ENCODE measurements around the gene ATP8A2.

ATP8A2 gene

DNA sequence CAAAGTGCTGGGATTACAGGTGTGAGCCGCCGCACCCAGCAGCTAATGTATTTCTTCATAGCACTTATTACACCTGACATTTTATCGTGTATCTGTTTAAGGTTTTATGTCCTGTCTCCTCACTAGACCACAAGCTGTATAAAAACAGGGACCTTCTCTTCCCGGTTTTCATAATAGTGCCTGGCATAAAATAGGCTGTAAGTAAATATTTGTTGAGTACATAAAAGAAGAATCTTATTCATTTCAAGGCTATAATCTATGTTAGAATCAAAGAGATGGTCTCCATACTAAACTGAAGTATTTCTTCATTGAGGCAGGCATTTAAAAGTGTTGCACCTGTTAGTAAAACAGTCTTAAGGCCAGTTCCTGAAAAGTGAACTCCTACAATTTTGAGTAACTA is 486.1 kb downstream of the ATP8A2 start:
- TF ChIP-seq TAF1 (IDR thresholded peaks at IDR 0.05; ENCODE audit: borderline replicate concordance, insufficient read depth, low read length) = no peak
- no peak for TF ChIP-seq POLR2AphosphoS5 (IDR thresholded peaks at IDR 0.05; ENCODE audit: low read depth, low read length)
- TF ChIP-seq FOXP2 (optimal IDR thresholded peaks at IDR 0.05; ENCODE audit: borderline replicate concordance, extremely low read depth, extremely low read length, insufficient read depth) = no peak
- TF ChIP-seq REST (IDR thresholded peaks at IDR 0.05; ENCODE audit: insufficient read depth in 1 of 2, low read depth in 2 of 2, low read length in 2 of 2) = no peak
- no peak for TF ChIP-seq SIN3A (IDR thresholded peaks at IDR 0.05; ENCODE audit: borderline replicate concordance, insufficient read depth, low read length)

DNA sequence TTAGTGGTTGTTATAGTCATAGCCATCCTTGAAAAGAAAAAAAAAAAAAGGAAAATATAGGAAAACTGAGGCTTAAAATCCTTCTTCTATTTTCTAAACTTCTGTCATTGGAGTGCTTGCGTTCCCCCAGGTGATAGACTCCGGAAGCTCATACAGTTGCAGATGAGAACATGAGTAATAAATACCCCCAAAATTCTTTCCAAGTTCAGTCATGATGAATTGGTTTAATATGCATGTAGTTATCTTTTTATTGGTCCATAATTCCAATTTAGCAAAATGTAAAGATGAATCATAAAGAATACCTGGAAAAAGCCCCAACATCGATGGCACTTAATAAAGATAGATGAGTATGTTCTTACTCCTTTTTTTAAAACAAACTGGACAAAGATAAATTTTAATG is 487.8 kb downstream of the ATP8A2 start:
- TF ChIP-seq REST (IDR thresholded peaks at IDR 0.05; ENCODE audit: insufficient read depth in 1 of 2, low read depth in 2 of 2, low read length in 2 of 2) (no peak), TAF1 (IDR thresholded peaks at IDR 0.05; ENCODE audit: borderline replicate concordance, insufficient read depth, low read length) (no peak)

- TF ChIP-seq SIN3A (IDR thresholded peaks at IDR 0.05; ENCODE audit: borderline replicate concordance, insufficient read depth, low read length) (no peak), POLR2AphosphoS5 (IDR thresholded peaks at IDR 0.05; ENCODE audit: low read depth, low read length) (no peak), TAF1 (IDR thresholded peaks at IDR 0.05; ENCODE audit: borderline replicate concordance, insufficient read depth, low read length) (no peak), REST (IDR thresholded peaks at IDR 0.05; ENCODE audit: insufficient read depth in 1 of 2, low read depth in 2 of 2, low read length in 2 of 2) (no peak), FOXP2 (optimal IDR thresholded peaks at IDR 0.05; ENCODE audit: borderline replicate concordance, extremely low read depth, extremely low read length, insufficient read depth) (no peak)
Measured at GRCh38 chr13:25860265-25860664, 488.5 kb downstream of the ATP8A2 start.

DNA sequence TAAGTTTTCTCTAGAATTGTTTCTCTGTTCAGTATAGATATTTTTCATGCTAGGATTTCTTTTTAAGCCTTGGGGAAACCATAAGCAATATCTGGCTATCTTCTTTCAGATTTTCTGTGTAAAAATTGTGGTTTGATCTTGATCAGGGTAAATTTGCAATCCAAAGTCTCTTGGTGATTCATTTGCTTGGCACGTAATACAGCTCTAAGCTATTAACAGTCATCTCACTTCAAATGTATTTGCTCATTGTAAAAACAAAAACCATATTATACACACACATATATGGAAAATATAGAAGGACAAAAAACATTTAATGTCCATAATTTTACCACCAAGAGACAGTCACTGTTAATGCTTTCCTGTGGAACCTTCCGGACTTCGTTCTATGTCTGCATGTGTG is 489.1 kb downstream of the ATP8A2 start:
- no peak for TF ChIP-seq POLR2AphosphoS5 (IDR thresholded peaks at IDR 0.05; ENCODE audit: low read depth, low read length)
- TF ChIP-seq FOXP2 (optimal IDR thresholded peaks at IDR 0.05; ENCODE audit: borderline replicate concordance, extremely low read depth, extremely low read length, insufficient read depth) = no peak
- TF ChIP-seq REST (IDR thresholded peaks at IDR 0.05; ENCODE audit: insufficient read depth in 1 of 2, low read depth in 2 of 2, low read length in 2 of 2) = no peak
- no peak for TF ChIP-seq SIN3A (IDR thresholded peaks at IDR 0.05; ENCODE audit: borderline replicate concordance, insufficient read depth, low read length)
- TF ChIP-seq TAF1 (IDR thresholded peaks at IDR 0.05; ENCODE audit: borderline replicate concordance, insufficient read depth, low read length) = no peak

DNA sequence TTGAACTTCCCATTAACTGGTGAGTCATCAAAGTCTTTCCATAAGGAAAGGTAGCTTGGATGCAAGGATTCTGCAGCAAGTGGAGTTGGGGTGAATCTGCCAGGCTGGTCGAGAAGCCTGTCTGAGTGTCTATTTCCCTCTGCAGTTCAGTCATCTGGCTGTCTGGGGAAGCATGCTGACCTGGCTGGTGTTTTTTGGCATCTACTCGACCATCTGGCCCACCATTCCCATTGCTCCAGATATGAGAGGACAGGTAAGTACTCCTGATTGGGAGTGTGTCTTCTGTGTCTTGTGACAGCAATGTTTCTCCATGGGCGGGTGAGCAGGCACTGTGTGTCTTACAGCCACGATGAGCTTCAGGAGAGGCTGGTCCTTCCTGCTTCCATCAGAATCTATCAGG is 490.4 kb downstream of the ATP8A2 start:
- TF ChIP-seq SIN3A (IDR thresholded peaks at IDR 0.05; ENCODE audit: borderline replicate concordance, insufficient read depth, low read length) = no peak
- TF ChIP-seq POLR2AphosphoS5 (IDR thresholded peaks at IDR 0.05; ENCODE audit: low read depth, low read length) = no peak
- no peak for TF ChIP-seq FOXP2 (optimal IDR thresholded peaks at IDR 0.05; ENCODE audit: borderline replicate concordance, extremely low read depth, extremely low read length, insufficient read depth)
- TF ChIP-seq REST (IDR thresholded peaks at IDR 0.05; ENCODE audit: insufficient read depth in 1 of 2, low read depth in 2 of 2, low read length in 2 of 2) = no peak
- TF ChIP-seq TAF1 (IDR thresholded peaks at IDR 0.05; ENCODE audit: borderline replicate concordance, insufficient read depth, low read length) = no peak

All from PFSK-1 (cell line).